Retina (tissue), 1 donor: Measurements from ENCODE around the gene PYGB.

Source experiments
- DNase-seq: peaks from one replicate; pipeline ENCODE4 v3.0.0-alpha.2; 2016

Gene PYGB

DNA sequence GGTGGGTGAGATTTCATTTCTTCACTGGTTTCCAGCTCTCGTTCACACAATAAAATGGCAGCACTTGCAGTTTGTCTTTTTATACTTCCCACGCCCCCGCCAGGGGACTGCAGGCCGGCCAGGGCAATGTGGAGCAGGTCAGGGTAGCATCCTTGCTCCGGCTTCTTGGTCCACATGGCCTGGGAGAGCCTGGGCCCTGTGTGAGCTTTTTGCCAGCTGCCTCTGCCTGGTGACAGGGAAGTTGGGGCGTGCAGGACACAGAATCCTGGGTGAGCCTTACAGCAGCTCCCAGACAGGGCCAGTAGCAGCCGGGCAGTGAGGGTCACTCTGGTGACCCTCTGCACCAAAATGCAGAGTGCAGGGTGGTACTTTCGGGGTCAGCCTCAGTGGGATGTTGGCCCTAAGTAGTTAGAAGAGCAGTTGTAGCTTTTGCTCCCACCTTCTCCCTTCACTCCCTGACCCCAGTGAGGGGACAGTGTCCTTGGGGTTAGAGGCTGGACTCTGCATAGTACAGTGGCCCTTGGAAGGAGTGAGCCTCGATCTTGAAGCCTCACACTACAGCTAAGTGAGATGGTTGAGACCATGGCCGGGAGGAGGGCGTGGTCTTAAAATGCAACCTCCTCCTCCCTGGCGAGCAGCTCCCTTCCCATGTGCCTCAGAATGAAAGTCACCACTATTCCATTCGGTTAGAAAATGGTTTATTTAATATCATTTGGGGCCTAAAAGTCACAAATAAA is 23.8 kb downstream of the PYGB start:
- no peak for DNase-seq

DNA sequence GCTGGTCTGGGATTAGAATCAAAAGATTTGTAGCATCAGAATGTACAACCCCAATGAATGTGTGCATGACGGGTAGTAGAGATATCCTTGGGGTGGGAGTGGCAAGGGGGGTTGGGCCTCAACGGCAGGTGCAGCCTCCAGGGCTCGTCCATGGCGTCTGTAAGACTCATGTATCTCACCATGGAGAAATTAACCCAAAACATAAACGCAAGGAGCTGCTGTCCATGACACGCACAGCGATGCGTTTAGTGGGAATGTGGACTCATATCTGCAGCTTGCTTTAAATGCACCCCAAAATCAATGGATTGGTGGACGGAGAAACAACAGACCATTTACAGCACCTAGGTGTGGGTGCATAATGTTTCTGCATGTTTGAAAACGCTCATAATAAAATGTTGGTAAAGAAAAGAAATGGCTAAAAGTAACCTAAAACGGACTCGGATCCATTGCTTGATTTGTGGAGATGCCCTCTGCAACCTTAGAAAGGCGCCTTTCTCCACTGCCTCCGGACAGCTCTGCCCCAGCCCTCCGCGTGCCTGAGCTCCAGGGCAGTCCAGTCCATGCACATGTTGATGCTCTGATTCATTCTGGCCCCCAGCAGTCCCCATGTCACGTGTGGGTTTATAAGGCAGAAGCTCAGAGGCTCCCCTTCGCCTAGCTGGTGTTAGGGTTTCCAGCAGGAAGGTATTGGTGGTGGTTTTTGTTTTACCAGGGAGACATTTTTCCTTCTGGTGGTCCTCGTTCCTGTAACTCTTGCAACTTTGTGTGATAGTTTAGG is 24.5 kb downstream of the PYGB start:
- DNase-seq = no peak

DNA sequence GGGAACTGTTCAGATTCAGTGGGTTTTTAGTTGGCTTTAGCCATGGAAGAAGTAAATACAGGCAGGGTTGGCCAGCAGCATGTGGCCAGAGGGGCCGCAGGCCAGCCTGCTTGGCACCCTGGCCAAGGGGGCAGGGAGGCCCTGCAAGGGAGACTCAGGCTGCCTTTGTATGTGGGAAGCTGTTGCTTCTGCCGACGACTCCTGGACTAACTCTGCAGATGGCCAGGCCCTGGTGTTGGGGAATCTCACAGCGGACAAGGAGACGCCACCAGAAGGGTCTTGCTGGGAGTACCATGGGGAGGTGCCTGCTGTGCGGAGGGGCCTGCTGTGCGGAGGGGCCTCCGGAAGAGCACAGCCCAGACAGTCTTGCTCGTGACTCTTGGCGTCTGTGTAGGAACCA is 25.2 kb downstream of the PYGB start:
- DNase-seq = no peak

DNA sequence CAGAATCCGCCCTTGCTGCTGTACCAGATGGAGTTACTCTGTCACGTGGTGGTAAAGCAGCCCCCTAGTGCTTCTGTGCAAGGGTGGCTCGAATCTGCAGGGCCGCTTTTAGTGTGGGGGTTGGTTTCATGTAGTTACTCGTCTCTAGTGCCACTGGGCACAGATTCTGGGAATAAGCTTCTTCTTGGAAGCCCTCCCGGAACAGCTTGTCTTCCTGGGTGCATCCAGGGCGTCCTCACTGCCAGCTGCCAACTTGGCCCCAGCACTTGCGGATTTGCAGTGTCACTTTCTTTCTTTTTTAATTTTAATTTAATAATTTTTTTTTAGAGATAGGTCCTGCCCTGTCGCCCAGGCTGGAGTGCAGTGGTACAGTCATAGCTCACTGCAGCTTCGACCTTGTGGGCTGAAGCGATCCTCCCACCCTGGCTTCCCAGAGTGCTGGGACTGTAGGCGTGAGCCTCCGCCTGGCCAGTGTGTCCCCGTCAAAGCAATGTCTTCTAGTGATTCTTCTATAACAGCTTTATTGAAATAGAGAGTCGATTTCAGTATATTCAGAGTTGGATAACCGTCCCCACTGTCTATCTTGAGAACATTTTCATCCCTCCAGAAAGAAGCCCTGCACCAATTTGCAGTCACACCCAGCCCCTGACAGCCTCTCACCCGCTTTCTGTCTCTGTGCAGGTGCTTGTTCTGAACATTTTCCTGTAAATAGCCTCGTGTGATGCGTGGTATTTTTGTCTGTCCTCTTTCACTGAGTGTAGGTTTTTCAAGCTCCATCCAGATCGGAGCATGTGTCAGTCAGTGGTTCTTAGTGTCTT is 25.9 kb downstream of the PYGB start:
- DNase-seq = no peak

DNA sequence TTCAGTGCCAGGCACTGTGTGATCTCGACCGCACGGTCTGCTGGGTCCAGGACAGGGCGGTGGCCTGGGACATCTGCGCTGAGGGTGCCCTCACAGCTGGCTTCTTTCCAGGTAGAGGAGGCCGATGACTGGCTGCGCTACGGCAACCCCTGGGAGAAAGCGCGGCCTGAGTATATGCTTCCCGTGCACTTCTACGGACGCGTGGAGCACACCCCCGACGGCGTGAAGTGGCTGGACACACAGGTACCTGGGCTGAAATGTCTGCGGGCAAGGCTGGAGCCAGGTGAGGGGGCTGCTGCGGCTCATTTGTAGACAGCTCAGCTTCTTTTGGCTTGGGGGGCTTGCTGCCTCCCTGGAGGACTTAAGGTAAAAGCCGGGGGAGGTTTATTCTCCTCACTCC is 26.6 kb downstream of the PYGB start:
- DNase-seq = no peak

DNA sequence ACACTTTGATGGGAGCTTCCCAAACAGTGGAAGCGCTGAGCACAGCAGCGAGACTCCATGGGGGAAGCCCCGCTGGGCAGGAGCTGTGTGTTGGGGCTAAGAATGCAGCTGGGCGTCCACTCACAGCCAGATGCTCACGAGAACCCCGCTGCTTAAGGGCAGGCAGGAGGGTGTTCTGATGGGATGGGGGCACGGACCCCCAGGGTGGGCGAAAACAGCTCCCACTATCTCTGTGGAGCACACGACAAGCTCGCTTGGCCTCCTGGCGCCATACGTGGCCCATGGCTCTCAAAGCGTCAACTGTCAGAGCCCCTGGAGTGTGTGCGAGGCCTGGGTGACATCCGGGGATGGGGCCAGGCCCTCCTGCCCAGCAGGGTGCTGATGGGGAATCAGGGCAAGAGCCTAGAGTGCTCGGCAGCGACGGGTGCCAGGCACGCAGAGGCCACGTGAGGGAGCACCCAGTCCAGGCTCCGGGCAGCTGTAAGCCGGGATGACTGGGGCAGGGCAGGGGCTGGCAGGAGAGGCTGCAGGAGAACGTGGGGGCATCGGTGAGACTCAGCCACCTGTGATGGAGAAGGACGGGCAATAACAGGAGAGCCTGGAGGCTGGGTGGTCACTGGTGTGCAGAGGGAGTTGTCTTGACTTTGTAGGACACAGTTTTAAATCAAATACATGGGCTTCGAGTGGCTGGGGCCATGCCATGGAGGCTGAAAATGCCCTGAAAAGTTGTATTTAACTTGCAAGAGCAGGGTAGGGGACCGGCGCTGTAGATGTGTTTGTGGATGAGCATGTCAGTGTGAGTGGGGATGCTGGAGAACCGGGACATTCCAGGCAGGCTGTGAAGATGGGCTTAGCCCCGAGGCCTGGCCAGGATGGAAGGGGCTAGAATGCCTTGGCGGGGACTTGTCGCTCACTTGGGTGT is 27.3 kb downstream of the PYGB start:
- no peak for DNase-seq

DNA sequence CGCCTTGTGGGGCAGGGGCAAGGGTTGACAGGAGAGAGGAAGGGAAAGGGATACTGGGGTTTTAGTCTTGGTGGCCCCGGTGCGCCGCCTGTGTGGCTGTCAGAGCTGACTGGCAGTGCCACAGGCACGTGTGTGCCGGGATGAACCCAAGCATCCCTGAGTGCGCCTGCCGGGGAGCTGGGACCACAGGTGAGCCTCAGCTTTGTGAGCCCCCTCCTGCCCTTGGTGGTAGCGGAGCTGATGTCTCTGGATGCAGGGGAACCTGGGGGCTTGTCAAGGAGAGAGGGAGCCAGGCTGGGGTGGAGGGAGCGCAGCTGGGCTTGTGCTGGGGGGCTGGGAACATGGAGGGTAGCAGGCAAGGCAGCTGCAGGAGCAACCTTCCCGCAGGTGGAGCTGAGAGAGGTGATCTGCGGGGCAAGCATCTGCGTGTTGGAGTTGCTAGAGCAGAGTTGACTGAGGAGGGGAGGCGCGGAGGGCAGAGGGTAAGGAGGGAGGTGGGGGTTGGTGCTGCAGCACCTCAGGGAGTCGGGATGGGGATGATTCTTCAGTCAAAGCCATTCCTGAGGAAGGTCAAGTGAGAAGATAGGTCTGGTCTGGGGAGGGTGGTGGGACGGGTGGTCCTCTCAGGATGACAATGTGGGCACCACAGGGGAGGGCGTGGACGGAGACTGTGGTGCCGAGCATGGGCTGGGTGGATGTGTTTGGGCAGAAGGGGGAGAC is 28.1 kb downstream of the PYGB start:
- DNase-seq = no peak

DNA sequence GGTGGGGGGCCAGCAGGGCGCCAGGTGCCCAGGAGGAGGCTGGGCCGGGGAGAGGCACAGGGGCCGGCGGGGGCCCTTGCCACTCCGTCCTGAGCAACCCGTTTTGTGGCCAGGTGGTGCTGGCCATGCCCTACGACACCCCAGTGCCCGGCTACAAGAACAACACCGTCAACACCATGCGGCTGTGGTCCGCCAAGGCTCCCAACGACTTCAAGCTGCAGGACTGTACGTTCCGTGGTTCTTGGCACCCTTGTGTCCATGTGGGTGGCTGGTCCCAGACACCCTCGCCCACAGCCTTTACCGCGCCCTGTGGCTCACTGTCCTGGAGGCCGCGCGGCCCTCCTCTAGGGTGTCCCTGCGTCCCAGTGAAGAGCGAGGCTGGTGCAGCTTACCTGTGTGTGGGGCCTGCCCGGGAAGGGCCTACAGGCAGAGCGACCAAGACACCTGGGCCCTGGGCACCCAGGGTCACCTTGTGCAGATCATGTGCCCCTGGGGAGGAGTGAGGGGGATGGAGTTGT is 28.7 kb downstream of the PYGB start:
- no peak for DNase-seq

DNA sequence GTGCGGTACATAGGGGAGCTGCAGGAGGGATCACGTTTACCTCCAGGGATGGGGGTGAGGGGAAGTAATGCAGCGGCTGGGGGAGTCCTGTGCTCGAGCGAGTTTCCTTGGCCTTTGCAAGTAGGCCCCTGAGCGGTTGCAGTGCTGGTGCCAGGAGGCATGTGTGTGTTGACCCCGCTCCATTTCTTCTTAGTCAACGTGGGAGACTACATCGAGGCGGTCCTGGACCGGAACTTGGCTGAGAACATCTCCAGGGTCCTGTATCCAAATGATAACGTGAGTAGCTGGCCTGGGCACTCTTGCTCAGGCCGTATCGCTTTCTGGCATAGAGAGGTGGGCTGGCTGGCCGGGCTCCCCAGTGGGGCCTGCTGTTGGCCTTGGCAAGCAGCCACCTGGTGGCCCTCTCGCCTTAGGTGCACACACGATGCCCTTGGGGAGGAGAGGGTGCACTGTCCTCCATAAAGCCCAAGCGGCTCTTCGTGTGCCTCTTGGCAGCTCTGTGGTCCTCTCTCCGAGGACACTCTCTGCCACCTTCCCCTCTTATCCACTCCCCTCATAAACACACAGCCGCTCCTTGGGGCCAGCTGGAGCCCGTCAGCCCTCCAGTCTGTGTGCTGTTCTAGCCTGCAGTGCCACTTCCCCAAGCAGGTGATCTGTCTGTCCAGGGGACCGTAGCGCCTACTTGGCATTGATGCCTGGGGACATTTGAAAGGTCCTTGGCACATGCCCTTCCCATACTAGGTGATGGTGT is 29.3 kb downstream of the PYGB start:
- DNase-seq = no peak

DNA sequence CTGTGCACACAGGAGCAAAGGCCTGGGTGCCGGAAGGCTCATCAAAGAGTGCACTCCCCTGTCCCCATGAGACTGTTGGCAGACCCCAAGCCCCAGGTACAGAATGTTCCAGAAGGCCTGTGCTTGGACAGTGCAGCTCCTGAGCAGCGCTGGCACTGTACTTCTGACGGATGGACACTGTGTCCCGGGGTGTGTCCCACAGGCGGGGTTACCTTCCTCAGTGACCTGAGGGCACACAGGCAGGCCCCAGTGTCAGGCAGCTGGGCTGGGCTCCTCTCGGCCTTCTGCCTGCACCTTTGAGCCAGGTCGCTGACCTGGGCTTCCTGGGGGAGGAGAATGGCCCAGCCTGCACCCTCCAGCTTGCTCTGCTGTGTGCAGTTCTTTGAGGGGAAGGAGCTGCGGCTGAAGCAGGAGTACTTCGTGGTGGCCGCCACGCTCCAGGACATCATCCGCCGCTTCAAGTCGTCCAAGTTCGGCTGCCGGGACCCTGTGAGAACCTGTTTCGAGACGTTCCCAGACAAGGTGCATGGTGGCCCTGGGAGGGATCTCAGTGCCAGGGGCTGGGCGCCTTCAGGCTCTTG is 30.1 kb downstream of the PYGB start:
- no peak for DNase-seq

DNA sequence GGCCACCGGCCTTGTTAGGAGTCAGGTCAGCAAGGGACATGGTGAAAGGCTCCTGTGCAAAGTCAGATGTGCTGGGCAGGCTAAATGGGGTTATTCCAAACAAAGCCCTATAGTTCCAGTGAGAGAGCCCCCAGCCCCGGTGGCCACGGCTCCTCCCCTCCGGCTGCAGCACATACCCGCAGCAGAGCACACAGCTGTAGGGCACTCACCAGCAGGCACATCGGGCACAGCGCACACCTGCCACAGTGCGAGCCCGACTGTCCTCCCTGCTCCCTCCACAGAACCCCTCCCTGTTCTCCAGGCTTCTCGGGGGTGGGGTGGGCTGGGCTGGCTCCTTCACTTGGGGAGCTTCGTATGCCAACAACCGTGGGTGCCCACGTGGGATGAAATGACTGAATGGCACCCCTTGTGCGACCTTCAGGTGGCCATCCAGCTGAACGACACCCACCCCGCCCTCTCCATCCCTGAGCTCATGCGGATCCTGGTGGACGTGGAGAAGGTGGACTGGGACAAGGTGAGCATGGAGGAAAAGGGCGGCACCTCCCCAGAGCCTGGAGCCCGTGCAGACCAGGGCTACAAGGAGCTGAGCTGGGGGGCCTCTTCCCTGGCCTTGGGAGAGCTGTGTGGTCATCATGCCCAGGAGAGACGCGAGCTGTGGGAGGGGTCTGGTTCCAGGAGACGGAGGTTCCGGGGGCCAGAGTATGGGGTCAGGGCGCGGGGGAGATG is 30.9 kb downstream of the PYGB start:
- no peak for DNase-seq

DNA sequence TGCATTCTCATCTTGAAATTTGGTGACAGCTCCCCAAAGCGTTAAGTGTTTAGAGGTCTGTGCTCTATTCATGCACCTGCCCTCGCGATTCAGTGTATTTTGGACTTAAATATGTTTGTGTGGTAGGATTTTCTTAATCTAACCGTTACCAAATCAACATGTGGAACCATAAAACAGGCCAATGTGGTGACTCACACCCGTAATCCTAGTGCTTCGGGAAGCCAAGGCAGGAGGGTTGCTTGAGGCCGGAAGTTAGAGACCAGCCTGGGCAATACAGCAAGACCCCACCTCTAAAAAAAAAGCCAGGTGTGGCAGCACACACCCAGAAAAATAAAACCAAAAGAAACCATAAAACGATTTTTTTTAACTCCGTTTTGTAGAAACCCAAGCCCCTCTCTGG is 31.5 kb downstream of the PYGB start:
- DNase-seq = no peak

DNA sequence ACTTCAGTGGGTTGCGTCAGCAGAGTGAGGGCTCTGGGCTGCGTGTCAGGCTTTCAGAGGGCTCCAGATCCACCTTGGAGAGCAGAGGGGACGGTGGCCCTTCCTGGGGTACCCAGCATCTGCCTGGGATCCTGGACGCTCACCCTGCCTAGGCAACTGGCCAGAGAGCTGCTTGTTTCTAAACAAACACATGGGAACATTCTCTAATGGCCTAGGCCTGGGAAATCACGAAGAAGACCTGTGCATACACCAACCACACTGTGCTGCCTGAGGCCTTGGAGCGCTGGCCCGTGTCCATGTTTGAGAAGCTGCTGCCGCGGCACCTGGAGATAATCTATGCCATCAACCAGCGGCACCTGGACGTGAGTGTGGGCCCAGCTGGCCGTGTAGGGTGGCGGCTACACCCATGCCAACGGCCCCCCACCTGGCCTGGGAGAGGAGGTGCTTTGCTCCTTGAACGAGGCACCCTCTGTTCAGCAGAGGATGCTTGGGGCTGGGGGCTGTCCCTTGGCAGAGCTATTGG is 32.2 kb downstream of the PYGB start:
- no peak for DNase-seq

DNA sequence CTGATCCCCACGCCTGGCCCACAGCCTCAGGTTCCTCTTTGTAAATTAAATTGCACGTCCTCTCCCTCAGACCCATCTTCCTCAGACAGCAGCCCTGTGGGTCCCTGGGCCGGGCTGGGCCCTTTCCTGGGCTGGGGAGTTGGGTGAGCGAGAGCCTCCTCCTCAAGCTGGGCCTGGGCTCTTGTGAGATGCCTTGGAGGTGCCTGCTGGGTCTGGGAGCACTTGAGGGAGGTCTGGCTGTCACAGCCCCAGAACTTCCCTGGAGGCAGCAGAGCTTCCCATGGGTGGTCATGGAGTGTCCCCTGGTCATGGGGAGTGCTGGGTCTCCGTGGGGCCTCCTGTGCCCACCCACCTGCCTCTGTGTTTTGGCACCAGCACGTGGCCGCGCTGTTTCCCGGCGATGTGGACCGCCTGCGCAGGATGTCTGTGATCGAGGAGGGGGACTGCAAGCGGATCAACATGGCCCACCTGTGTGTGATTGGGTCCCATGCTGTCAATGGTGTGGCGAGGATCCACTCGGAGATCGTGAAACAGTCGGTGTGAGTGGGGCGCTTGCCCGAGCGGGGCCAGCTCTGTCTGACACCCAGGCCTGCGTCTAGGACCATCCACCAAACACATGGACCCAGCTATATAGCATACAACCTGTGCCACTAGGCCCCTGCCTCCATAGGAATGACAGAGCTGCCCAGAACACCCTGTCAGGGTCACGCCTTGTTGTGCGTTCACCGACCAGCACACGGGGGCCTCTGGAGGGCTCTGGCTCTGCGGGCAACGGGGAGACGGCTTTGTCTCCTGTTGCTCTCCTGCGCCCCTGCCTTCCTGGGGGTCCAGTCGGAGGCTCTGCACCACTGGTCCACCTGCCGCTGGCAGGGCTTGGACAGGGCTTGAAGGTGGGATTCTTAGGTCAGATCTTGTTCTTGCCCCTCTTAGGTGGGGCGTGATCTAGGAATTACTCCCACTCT is 33.0 kb downstream of the PYGB start:
- DNase-seq = no peak

DNA sequence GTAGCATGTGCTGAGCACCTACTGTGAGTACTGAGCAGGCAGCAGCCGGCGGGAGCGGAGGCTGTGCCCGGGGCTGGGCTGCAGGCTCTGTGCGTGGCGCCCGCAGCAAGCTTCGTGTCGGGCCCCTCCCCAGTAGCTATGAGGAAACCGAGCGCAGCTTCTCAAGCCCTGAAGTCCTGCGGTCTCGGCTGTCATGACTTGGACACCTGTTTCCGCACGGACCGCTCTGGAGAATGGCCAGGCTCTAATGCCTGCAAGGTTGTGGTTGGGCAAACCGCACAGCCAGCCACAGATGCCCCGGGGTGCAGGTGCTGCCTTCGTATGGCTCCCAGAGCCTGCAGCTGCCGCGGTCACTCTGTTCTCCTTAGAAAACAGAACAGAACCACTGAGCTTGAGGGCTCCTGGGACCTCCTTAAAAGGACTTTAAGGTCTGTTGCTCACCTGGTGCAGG is 33.7 kb downstream of the PYGB start:
- no peak for DNase-seq

DNA sequence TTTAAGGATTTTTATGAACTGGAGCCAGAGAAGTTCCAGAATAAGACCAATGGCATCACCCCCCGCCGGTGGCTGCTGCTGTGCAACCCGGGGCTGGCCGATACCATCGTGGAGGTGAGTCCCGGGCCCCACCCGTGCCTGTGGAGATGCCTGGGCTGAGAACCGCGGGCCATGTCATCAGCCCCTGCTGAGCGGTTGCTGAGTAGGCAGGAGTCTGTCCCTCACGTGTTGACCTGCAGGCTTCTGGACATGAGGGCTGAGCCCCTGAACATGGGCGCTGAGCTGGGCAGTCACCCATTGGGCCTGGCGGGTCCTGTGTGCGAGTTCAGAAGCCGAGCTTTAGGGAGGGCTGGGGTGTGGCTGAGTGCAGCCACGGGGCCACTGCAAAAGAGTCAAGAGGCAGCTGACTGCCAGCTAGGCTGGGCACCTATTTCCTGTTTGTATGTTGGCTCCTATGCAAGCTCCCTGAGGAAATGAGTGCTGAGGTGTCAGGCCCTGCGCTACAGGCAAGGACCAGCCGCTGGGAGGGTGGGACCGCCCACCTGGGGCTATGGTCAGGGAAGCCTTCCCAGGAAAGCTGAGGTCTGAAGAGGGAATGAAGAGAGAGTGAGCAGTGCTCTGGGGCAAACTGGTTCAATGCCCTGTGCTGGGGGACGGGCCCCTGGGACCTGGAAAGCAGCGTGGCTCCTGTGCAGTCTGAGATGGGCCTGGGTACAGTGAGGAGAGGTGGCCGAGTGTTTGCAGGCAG is 34.3 kb downstream of the PYGB start:
- no peak for DNase-seq

DNA sequence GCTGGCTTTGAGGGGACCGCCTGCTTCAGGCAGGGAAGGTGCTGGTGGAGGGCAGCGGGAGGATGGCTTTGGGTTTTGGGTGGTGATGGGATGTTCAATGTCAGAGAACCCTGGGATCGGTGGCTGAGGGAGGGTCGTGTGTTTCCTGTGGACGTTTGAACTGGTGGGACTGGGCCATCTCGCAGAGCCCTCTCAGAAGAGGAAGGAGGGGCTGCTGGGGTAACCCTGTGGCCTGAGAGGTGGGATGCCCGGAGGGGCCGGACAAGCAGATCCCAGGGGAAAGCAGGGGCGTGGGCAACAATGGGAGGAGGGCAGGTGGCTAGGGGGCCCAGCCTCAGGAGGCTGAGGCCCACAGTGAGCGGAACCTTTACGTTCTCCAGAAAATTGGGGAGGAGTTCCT is 34.9 kb downstream of the PYGB start:
- DNase-seq = no peak
